Fibroblast of lung (primary cell): Measurements from ENCODE around the gene NBPF26. TPM values are rescaled to one million over a fixed set of nuclear protein-coding genes. Genes with fewer than 3 reads are reported as not detected.
"Not testable (repeated sequence)": the region's sequence is repeated elsewhere in the genome, so short reads cannot be mapped to it uniquely, and the experiment has no call there.

Experiments used
- DNase-seq, 2 donors: peaks; one replicate each; pipeline versions ENCODE4 v3.0.0 to v3.0.0-alpha.2; 2010; ENCODE audit warnings: low read depth in 2 of 2
- H2AFZ ChIP-seq: 2 replicates; pipeline ENCODE4 v1.5.1; 2012; ENCODE audit warnings: low read length, control low read depth, inconsistent platforms
- H3K27ac ChIP-seq: 2 replicates; pipeline ENCODE4 v1.5.1; 2011; ENCODE audit warnings: low read length, control low read depth; ENCODE audit not compliant: insufficient read depth
- H3K27me3 ChIP-seq: 2 replicates; pipeline ENCODE4 v1.5.1; 2011; ENCODE audit warnings: mild to moderate bottlenecking, low read length; ENCODE audit not compliant: control insufficient read depth, insufficient read depth
- H3K36me3 ChIP-seq: 2 replicates; pipeline ENCODE4 v1.5.1; 2011; ENCODE audit warnings: low read length; ENCODE audit not compliant: control insufficient read depth, insufficient read depth
- H3K4me1 ChIP-seq: 2 replicates; pipeline ENCODE4 v1.5.1; 2011; ENCODE audit warnings: low read length; ENCODE audit not compliant: control insufficient read depth, insufficient read depth; ENCODE audit errors: extremely low read depth
- H3K4me2 ChIP-seq: 2 replicates; pipeline ENCODE4 v1.5.1; 2011; ENCODE audit warnings: low read length, control low read depth; ENCODE audit not compliant: insufficient read depth; ENCODE audit errors: extremely low read depth
- H3K4me3 ChIP-seq, 4 experiments: fragments of 200-600 bp in 1 of 4; sonication (generic) in 1 of 4; replicated peaks in 1 of 4; 2 replicates each; pipeline ENCODE4 v1.5.1; 2011 to 2016; ENCODE audit warnings: low read length in 4 of 4, low read depth in 3 of 4, mild to moderate bottlenecking in 3 of 4, control low read depth in 2 of 4, inconsistent platforms in 1 of 4, mixed read lengths in 1 of 4; ENCODE audit not compliant: insufficient read depth in 1 of 4; ENCODE audit errors: control extremely low read depth in 1 of 4
- H3K79me2 ChIP-seq: 2 replicates; pipeline ENCODE4 v1.5.1; 2012; ENCODE audit warnings: mild to moderate bottlenecking, low read length, inconsistent platforms; ENCODE audit not compliant: control insufficient read depth, insufficient read depth
- H3K9ac ChIP-seq: 2 replicates; pipeline ENCODE4 v1.5.1; 2011; ENCODE audit warnings: mild to moderate bottlenecking, low read length, control low read depth; ENCODE audit not compliant: insufficient read depth
- H3K9me3 ChIP-seq: 2 replicates; pipeline ENCODE4 v1.5.1; 2012; ENCODE audit warnings: low read depth, low read length; ENCODE audit not compliant: control insufficient read depth, insufficient read depth
- H4K20me1 ChIP-seq: 2 replicates; pipeline ENCODE4 v1.5.1; 2011; ENCODE audit warnings: low read length; ENCODE audit not compliant: control insufficient read depth, insufficient read depth; ENCODE audit errors: extremely low read depth
- polyA plus RNA-seq, 2 donors: library from polyadenylated mRNA; depleted of rRNA in 1 of 2; stranded (reverse) in 1 of 2; unstranded in 1 of 2; fragments of >200 nt; gene quantifications; 2 replicates each; pipeline ENCODE4 v1.2.1, GENCODE V29; 2011 to 2012; ENCODE audit warnings: missing spikeins in 1 of 2
- total RNA-seq: library from RNA; depleted of rRNA; stranded (reverse); fragments of >200 nt; gene quantifications from 2 replicates; pipeline ENCODE4 v1.2.1, GENCODE V29; 2014

The NBPF26 gene
- total and polyA plus RNA-seq, 2 donors (not counting 1 experiment from before 2014, with no cell fraction given) = 26.0 to 27.1 TPM

GRCh38 chr1:120700807-120701562 is 22.8 kb upstream of the NBPF26 start:
- DNase-seq, H3K9ac ChIP-seq, H3K27ac ChIP-seq, H3K36me3 ChIP-seq, H4K20me1 ChIP-seq, H3K79me2 ChIP-seq, H3K4me2 ChIP-seq, H2AFZ ChIP-seq, H3K27me3 ChIP-seq, H3K4me1 ChIP-seq, H3K9me3 ChIP-seq: not testable (repeated sequence)
- H3K4me3 ChIP-seq = peak overlapping the region in 1 of 4 experiments; percentile 34

- not testable (repeated sequence) for DNase-seq, H3K36me3 ChIP-seq, H3K9me3 ChIP-seq, H3K9ac ChIP-seq, H2AFZ ChIP-seq, H3K79me2 ChIP-seq, H4K20me1 ChIP-seq, H3K27ac ChIP-seq, H3K4me1 ChIP-seq, H3K27me3 ChIP-seq, H3K4me2 ChIP-seq
- H3K4me3 ChIP-seq = peak overlapping the region in 1 of 4 experiments; percentile 25
These were observed 409 bp upstream of the NBPF26 start for GRCh38 chr1:120723358-120723714.

- not testable (repeated sequence) for H3K27me3 ChIP-seq, H3K79me2 ChIP-seq, H3K9me3 ChIP-seq, H3K4me1 ChIP-seq, H3K27ac ChIP-seq, H2AFZ ChIP-seq, H3K4me2 ChIP-seq, H3K36me3 ChIP-seq, DNase-seq, H4K20me1 ChIP-seq
- Histone ChIP-seq H3K9ac (peak overlapping the region; percentile 50), H3K4me3 (peak overlapping the region in 3 of 4 experiments; percentile 56 to 71 (median 61))
These were observed 762 bp downstream of the NBPF26 start for GRCh38 chr1:120724507-120724906.

GRCh38 chr1:120728811-120729210 is 5.1 kb downstream of the NBPF26 start:
- DNase-seq, H3K27me3 ChIP-seq, H3K36me3 ChIP-seq, H3K4me2 ChIP-seq, H3K9me3 ChIP-seq, H3K4me3 ChIP-seq, H4K20me1 ChIP-seq, H2AFZ ChIP-seq, H3K4me1 ChIP-seq, H3K9ac ChIP-seq, H3K79me2 ChIP-seq, H3K27ac ChIP-seq: not testable (repeated sequence)

GRCh38 chr1:120769090-120769489 is 45.3 kb downstream of the NBPF26 start:
- H2AFZ ChIP-seq, H3K27me3 ChIP-seq, H3K4me3 ChIP-seq, H3K36me3 ChIP-seq, H3K27ac ChIP-seq, H3K4me2 ChIP-seq, H3K4me1 ChIP-seq, H3K9ac ChIP-seq, H3K9me3 ChIP-seq, H4K20me1 ChIP-seq, H3K79me2 ChIP-seq, DNase-seq: not testable (repeated sequence)

GRCh38 chr1:120805452-120805851 is 81.7 kb downstream of the NBPF26 start:
- not testable (repeated sequence) for H3K9me3 ChIP-seq, H4K20me1 ChIP-seq, H3K4me3 ChIP-seq, H3K9ac ChIP-seq, H2AFZ ChIP-seq, H3K4me2 ChIP-seq, H3K27ac ChIP-seq, H3K36me3 ChIP-seq, H3K27me3 ChIP-seq, H3K4me1 ChIP-seq, H3K79me2 ChIP-seq
- DNase-seq = peak in 1 of 2 donors; percentile 34
